GM12892 (cell line): Measurements from ENCODE around the gene HOXA7. TPM values are rescaled to one million over a fixed set of nuclear protein-coding genes. Genes with fewer than 3 reads are reported as not detected.

Experiments used
- DNase-seq: peaks from one replicate; pipeline ENCODE4 v3.0.0; 2011; ENCODE audit not compliant: insufficient read length
- FAIRE-seq: peaks from 2 replicates; lab custom pipeline; 2011; peaks lifted over from hg19 to GRCh38; lab: Jason Lieb, UNC
- POLR2A ChIP-seq: IDR thresholded peaks from 2 replicates; pipeline ENCODE4 v1.6.1; 2011; ENCODE audit warnings: low read depth, low read length, control low read depth
- POLR2AphosphoS5 ChIP-seq: IDR thresholded peaks from 2 replicates; pipeline ENCODE4 v1.6.1; 2011; ENCODE audit warnings: low read depth, low read length, control low read depth
- TAF1 ChIP-seq: IDR thresholded peaks from 2 replicates; pipeline ENCODE4 v1.6.1; 2011; ENCODE audit warnings: low read depth, mild to moderate bottlenecking, control low read depth, low read length, borderline replicate concordance
- polyA plus RNA-seq: library from polyadenylated mRNA; unstranded; fragments of >200 nt; gene quantifications from one replicate; pipeline ENCODE4 v1.2.1, GENCODE V29; 2012; ENCODE audit warnings: missing spikeins, inconsistent platforms; ENCODE audit not compliant: missing spikeins

HOXA7 gene
- not detected for polyA plus RNA-seq

- FAIRE-seq (no peak), DNase-seq (no peak)
- TF ChIP-seq TAF1 (no peak), POLR2AphosphoS5 (no peak), POLR2A (no peak)
These were observed at the start of gene HOXA7 for GRCh38 chr7:27156508-27156898. Gene HOXA7 (minus strand): TSS chr7:27156675. CDS start chr7:27156545, 130 bp downstream.

GRCh38 chr7:27205325-27206280 lies 49.1 kb upstream of the HOXA7 start:
- no peak for TF ChIP-seq POLR2A
- TF ChIP-seq TAF1, result no peak
- no peak for TF ChIP-seq POLR2AphosphoS5
- FAIRE-seq, result no peak
- DNase-seq, result no peak

- no peak for DNase-seq
- FAIRE-seq, result no peak
- TF ChIP-seq POLR2AphosphoS5, result no peak
- no peak for TF ChIP-seq POLR2A
- TF ChIP-seq TAF1, result no peak
These were observed 48.4 kb upstream of the HOXA7 start for GRCh38 chr7:27204851-27205322.

- no peak for TF ChIP-seq POLR2AphosphoS5
- no peak for TF ChIP-seq TAF1
- TF ChIP-seq POLR2A, result no peak
- DNase-seq (no peak), FAIRE-seq (no peak)
These were observed 47.6 kb upstream of the HOXA7 start for GRCh38 chr7:27203964-27204594.

- no peak for FAIRE-seq
- TF ChIP-seq POLR2AphosphoS5, result no peak
- TF ChIP-seq TAF1, result no peak
- no peak for TF ChIP-seq POLR2A
- no peak for DNase-seq
These were observed 47.0 kb upstream of the HOXA7 start for GRCh38 chr7:27203365-27203953.

GRCh38 chr7:27202862-27203134 lies 46.3 kb upstream of the HOXA7 start:
- no peak for TF ChIP-seq POLR2AphosphoS5
- TF ChIP-seq TAF1, result no peak
- TF ChIP-seq POLR2A, result no peak
- DNase-seq (no peak), FAIRE-seq (no peak)

- no peak for FAIRE-seq
- DNase-seq, result no peak
- TF ChIP-seq POLR2AphosphoS5 (no peak), TAF1 (no peak), POLR2A (no peak)
These were observed 45.8 kb upstream of the HOXA7 start for GRCh38 chr7:27202018-27202861.

- FAIRE-seq (no peak), DNase-seq (no peak)
- TF ChIP-seq POLR2AphosphoS5 (no peak), POLR2A (no peak), TAF1 (no peak)
These were observed 45.1 kb upstream of the HOXA7 start for GRCh38 chr7:27201580-27202017.

- no peak for DNase-seq
- FAIRE-seq, result no peak
- TF ChIP-seq TAF1 (no peak), POLR2A (no peak), POLR2AphosphoS5 (no peak)
These were observed 44.5 kb upstream of the HOXA7 start for GRCh38 chr7:27200761-27201579.
